ENCODE measurements around the gene RFFL. TPM values are rescaled to one million over a fixed set of nuclear protein-coding genes. Genes with fewer than 3 reads are reported as not detected.
A peak's percentile ranks its signal among the peaks of the same experiment; 100 is the strongest.
"Not testable (repeated sequence)": the region's sequence is repeated elsewhere in the genome, so short reads cannot be mapped to it uniquely, and the experiment has no call there.

Gene RFFL
- total RNA-seq (2014; rRNA removed; shearing (Covaris generic)) (7.0 and 9.0 TPM in 2 replicates), polyA plus RNA-seq (2016; fragmentation: Nextera tagmentation; extraction: Ambion mirVana) (3.9 and 4.2 TPM in 2 replicates)

GRCh38 chr17:35063514-35064223 is at the start of gene RFFL:
RFFL (minus strand) TSS chr17:35063707; CDS start chr17:35026553, 37,154 bp downstream.
- Histone ChIP-seq H3K79me2 (ENCODE audit: insufficient read depth) (peaks cover 4% of the 10 kb centered on the region; the same call in 1 of the 2 replicates), H3K4me3 (peak within 1 kb of the TSS; percentile 66)
- in situ Hi-C loops (cut with MboI): no loop called here

DNA sequence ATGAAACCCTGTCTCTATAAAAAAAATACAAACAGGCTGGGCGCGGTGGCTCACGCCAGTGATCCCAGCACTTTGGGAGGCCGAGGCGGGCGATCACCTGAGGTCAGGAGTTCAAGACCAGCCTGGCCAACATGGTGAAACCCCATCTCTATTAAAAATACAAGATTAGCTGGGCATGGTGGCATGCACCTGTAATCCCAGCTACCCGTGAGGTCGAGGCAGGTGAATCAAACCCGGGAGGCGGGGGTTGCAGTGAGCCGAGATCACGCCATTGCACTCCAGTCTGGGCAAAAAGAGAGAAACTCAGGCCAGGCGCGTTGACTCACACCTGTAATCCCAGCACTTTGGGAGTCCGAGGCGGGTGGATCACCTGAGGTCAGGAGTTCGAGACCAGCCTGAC is 47.3 kb upstream of the RFFL start:
- not testable (repeated sequence) for H3K9ac ChIP-seq; H3K27ac ChIP-seq; DNase-seq; H3K9me2 ChIP-seq (ENCODE audit: insufficient read depth); H3K27me3 ChIP-seq (replicated peaks; ENCODE audit: insufficient read depth); H3F3A ChIP-seq (ENCODE audit: insufficient read depth); H3K4me1 ChIP-seq (ENCODE audit: insufficient read depth); H3K4me3 ChIP-seq; H3K4me2 ChIP-seq (ENCODE audit: unreplicated experiment); H2AFZ ChIP-seq; H4K20me1 ChIP-seq (ENCODE audit: insufficient read depth); H3K36me3 ChIP-seq (ENCODE audit: low read depth); H3K9me3 ChIP-seq (ENCODE audit: low read depth)
- 96 to 99% methylated on average over 17 of the region's 17 CpGs for WGBS, 2 experiments (ENCODE audit: low coverage in 1 of 2, low lambda C conversion rate in 2 of 2, missing lambda C conversion rate in 2 of 2)
- in situ Hi-C loops (cut with MboI): loop anchor here (5.0 to 25.0 kb wide), 3 partner anchors 98 to 698 kb away; no protein-coding TSS in a partner anchor
- peaks cover 20% of the 10 kb centered on the region for H3K79me2 ChIP-seq (ENCODE audit: insufficient read depth)

More at GRCh38 chr17:35063514-35064223, at the start of gene RFFL:
- Histone ChIP-seq H3K27ac (peak within 1 kb of the TSS; percentile 96), H3K9me2 (ENCODE audit: insufficient read depth) (no peaks in the 10 kb centered on the region), H4K20me1 (ENCODE audit: insufficient read depth) (no peaks in the 10 kb centered on the region), H3K36me3 (ENCODE audit: low read depth) (no peaks in the 10 kb centered on the region; the same call in 1 of the 2 replicates), H3K4me1 (ENCODE audit: insufficient read depth) (peaks cover 23% of the 10 kb centered on the region), H2AFZ (peak within 1 kb of the TSS; percentile 76), H3F3A (ENCODE audit: insufficient read depth) (peaks cover 25% of the 10 kb centered on the region), H3K9ac (peak within 1 kb of the TSS; percentile 81), H3K4me2 (ENCODE audit: unreplicated experiment) (peak within 1 kb of the TSS; percentile 80), H3K27me3 (replicated peaks; ENCODE audit: insufficient read depth) (no peaks in the 10 kb centered on the region), H3K9me3 (ENCODE audit: low read depth) (no peaks in the 10 kb centered on the region)
- peak; percentile 100 for DNase-seq
- WGBS, 2 experiments (ENCODE audit: low coverage in 1 of 2, low lambda C conversion rate in 2 of 2, missing lambda C conversion rate in 2 of 2): 0 to 1% methylated on average over 6 of the region's 6 CpGs
- no peak for TF ChIP-seq EZH2 (IDR thresholded peaks at IDR 0.05; ENCODE audit: insufficient read depth, poor library complexity, severe bottlenecking)
- TF ChIP-seq EZH2phosphoT487 (IDR thresholded peaks at IDR 0.05; ENCODE audit: insufficient read depth, low read depth): 0 out of 2 replicates have a peak, but pooled peaks have one; percentile 63

GRCh38 chr17:35104844-35105450 is 41.4 kb upstream of the RFFL start:
- H3K27ac ChIP-seq: no peak overlapping the region
- no peak overlapping the region for H3K4me2 ChIP-seq (ENCODE audit: unreplicated experiment)
- H3F3A ChIP-seq (ENCODE audit: insufficient read depth): no peaks in the 10 kb centered on the region
- no peak for DNase-seq
- no peak overlapping the region for H3K4me3 ChIP-seq
- 97 to 98% methylated on average over 5 of the region's 5 CpGs for WGBS, 2 experiments (ENCODE audit: low coverage in 1 of 2, low lambda C conversion rate in 2 of 2, missing lambda C conversion rate in 2 of 2)
- H3K27me3 ChIP-seq (replicated peaks; ENCODE audit: insufficient read depth): no peaks in the 10 kb centered on the region
- no peak overlapping the region for H2AFZ ChIP-seq
- no peaks in the 10 kb centered on the region for H3K4me1 ChIP-seq (ENCODE audit: insufficient read depth)
- H3K9me2 ChIP-seq (ENCODE audit: insufficient read depth): no peaks in the 10 kb centered on the region
- no peak for TF ChIP-seq EZH2 (IDR thresholded peaks at IDR 0.05; ENCODE audit: insufficient read depth, poor library complexity, severe bottlenecking)
- TF ChIP-seq EZH2phosphoT487 (IDR thresholded peaks at IDR 0.05; ENCODE audit: insufficient read depth, low read depth): no peak
- peaks cover 3% of the 10 kb centered on the region; the same call in 1 of the 2 replicates for H3K36me3 ChIP-seq (ENCODE audit: low read depth)
- H3K9ac ChIP-seq: no peak overlapping the region
- H4K20me1 ChIP-seq (ENCODE audit: insufficient read depth): no peaks in the 10 kb centered on the region
- no peaks in the 10 kb centered on the region for H3K79me2 ChIP-seq (ENCODE audit: insufficient read depth)
- in situ Hi-C loops (cut with MboI): loop anchor here (25.0 kb wide), 2 partner anchors 568 to 693 kb away; no protein-coding TSS in a partner anchor
- no peaks in the 10 kb centered on the region for H3K9me3 ChIP-seq (ENCODE audit: low read depth)

GRCh38 chr17:35103271-35103670 is 39.8 kb upstream of the RFFL start:
- no peak overlapping the region for H3K4me3 ChIP-seq
- no peaks in the 10 kb centered on the region for H3K27me3 ChIP-seq (replicated peaks; ENCODE audit: insufficient read depth)
- 96% methylated on average over 5 of the region's 5 CpGs for WGBS, 2 experiments (ENCODE audit: low coverage in 1 of 2, low lambda C conversion rate in 2 of 2, missing lambda C conversion rate in 2 of 2)
- H3K27ac ChIP-seq: no peak overlapping the region
- H3K79me2 ChIP-seq (ENCODE audit: insufficient read depth): no peaks in the 10 kb centered on the region
- no peak for DNase-seq
- no peaks in the 10 kb centered on the region for H3F3A ChIP-seq (ENCODE audit: insufficient read depth)
- no peak overlapping the region for H3K4me2 ChIP-seq (ENCODE audit: unreplicated experiment)
- TF ChIP-seq EZH2 (IDR thresholded peaks at IDR 0.05; ENCODE audit: insufficient read depth, poor library complexity, severe bottlenecking) (no peak), EZH2phosphoT487 (IDR thresholded peaks at IDR 0.05; ENCODE audit: insufficient read depth, low read depth) (no peak)
- H3K36me3 ChIP-seq (ENCODE audit: low read depth): peaks cover 3% of the 10 kb centered on the region; the same call in 1 of the 2 replicates
- H2AFZ ChIP-seq: no peak overlapping the region
- in situ Hi-C loops (cut with MboI): loop anchor here (25.0 kb wide), 2 partner anchors 566 to 691 kb away; no protein-coding TSS in a partner anchor
- H4K20me1 ChIP-seq (ENCODE audit: insufficient read depth): no peaks in the 10 kb centered on the region
- no peaks in the 10 kb centered on the region for H3K9me3 ChIP-seq (ENCODE audit: low read depth)
- H3K9me2 ChIP-seq (ENCODE audit: insufficient read depth): no peaks in the 10 kb centered on the region
- no peak overlapping the region for H3K9ac ChIP-seq
- no peaks in the 10 kb centered on the region for H3K4me1 ChIP-seq (ENCODE audit: insufficient read depth)
